HepG2 (cell line): ENCODE measurements around the gene ZNF587B. TPM values are rescaled to one million over a fixed set of nuclear protein-coding genes. Genes with fewer than 3 reads are reported as not detected.

ENCODE experiments used
- AGO1 ChIP-seq: fragments of 200-400 bp; formaldehyde crosslinking; IDR thresholded peaks from 2 replicates; pipeline ENCODE4 v1.6.1; 2017; ENCODE audit warnings: mild to moderate bottlenecking, low read depth, low read length, moderate library complexity; ENCODE audit not compliant: poor library complexity, severe bottlenecking
- AGO2 ChIP-seq: fragments of 200-400 bp; formaldehyde crosslinking; optimal IDR thresholded peaks from 2 replicates; pipeline ENCODE3; 2017; ENCODE audit warnings: mild to moderate bottlenecking, low read depth, low read length, moderate library complexity
- ELF3 ChIP-seq: IDR thresholded peaks from 2 replicates; pipeline ENCODE4 v1.6.1; 2016; ENCODE audit warnings: missing genetic modification reagents, missing compliant biosample characterization
- FOSL2 ChIP-seq: sonication (generic); formaldehyde crosslinking; IDR thresholded peaks from 2 replicates; pipeline ENCODE4 v1.4.0; 2020; ENCODE audit warnings: missing genetic modification reagents
- GABPA ChIP-seq, 2 experiments: IDR thresholded peaks; 2 replicates each; pipeline ENCODE4 v1.6.1; 2011 to 2016; ENCODE audit warnings: low read depth in 2 of 2, low read length in 1 of 2, missing biosample characterization in 1 of 2, missing genetic modification characterization in 1 of 2
- GATAD1 ChIP-seq: IDR thresholded peaks from 2 replicates; pipeline ENCODE4 v1.6.1; 2016; ENCODE audit warnings: missing genetic modification reagents, missing compliant biosample characterization
- HCFC1 ChIP-seq: fragments of 150-350 bp; IDR thresholded peaks from 2 replicates; pipeline ENCODE4 v1.6.1; 2014; ENCODE audit warnings: low read depth, low read length
- IRF2 ChIP-seq: IDR thresholded peaks from 2 replicates; pipeline ENCODE4 v1.6.1; 2018; ENCODE audit warnings: missing genetic modification reagents, missing compliant biosample characterization
- MYC ChIP-seq: sonication (generic); formaldehyde crosslinking; IDR thresholded peaks from 2 replicates; pipeline ENCODE4 v1.9.0; 2021; ENCODE audit warnings: missing genetic modification reagents, borderline replicate concordance
- NFATC3 ChIP-seq: sonication (generic); formaldehyde crosslinking; IDR thresholded peaks from 2 replicates; pipeline ENCODE4 v1.5.1; 2020; ENCODE audit warnings: mild to moderate bottlenecking, missing genetic modification reagents
- NKX3-1 ChIP-seq: sonication (generic); formaldehyde crosslinking; IDR thresholded peaks from 2 replicates; pipeline ENCODE4 v1.5.0; 2020; ENCODE audit warnings: missing genetic modification reagents
- PHF21A ChIP-seq: sonication (generic); formaldehyde crosslinking; IDR thresholded peaks from 2 replicates; pipeline ENCODE4 v1.5.0; 2020; ENCODE audit warnings: mild to moderate bottlenecking, missing genetic modification reagents
- POLR2G ChIP-seq: fragments of 200-400 bp; formaldehyde crosslinking; IDR thresholded peaks from 2 replicates; pipeline ENCODE4 v1.6.1; 2018; ENCODE audit warnings: mild to moderate bottlenecking, low read depth, low read length, moderate library complexity
- RXRA ChIP-seq: sonication (generic); formaldehyde crosslinking; IDR thresholded peaks from 2 replicates; pipeline ENCODE4 v1.5.1; 2020; ENCODE audit warnings: missing genetic modification reagents
- SALL1 ChIP-seq: sonication (generic); formaldehyde crosslinking; IDR thresholded peaks from 2 replicates; pipeline ENCODE4 v1.8.0; 2022; ENCODE audit warnings: mild to moderate bottlenecking, missing genetic modification reagents
- SAP130 ChIP-seq: IDR thresholded peaks from 2 replicates; pipeline ENCODE4 v1.6.1; 2016; ENCODE audit warnings: low read depth
- SIN3A ChIP-seq: IDR thresholded peaks from 2 replicates; pipeline ENCODE4 v1.6.1; 2011; ENCODE audit warnings: low read depth, mild to moderate bottlenecking, control low read depth, low read length, borderline replicate concordance
- SP4 ChIP-seq: sonication (generic); formaldehyde crosslinking; IDR thresholded peaks from 2 replicates; pipeline ENCODE4 v1.8.1; 2023; ENCODE audit warnings: mild to moderate bottlenecking, missing genetic modification reagents
- TEAD3 ChIP-seq: optimal IDR thresholded peaks from 2 replicates; pipeline ENCODE3; 2016; ENCODE audit warnings: borderline replicate concordance
- YEATS2 ChIP-seq: sonication (generic); formaldehyde crosslinking; IDR thresholded peaks from 2 replicates; pipeline ENCODE4 v1.4.0; 2020; ENCODE audit warnings: missing genetic modification reagents, borderline replicate concordance
- ZFP90 ChIP-seq: sonication (generic); formaldehyde crosslinking; IDR thresholded peaks from 2 replicates; pipeline ENCODE4 v1.8.0; 2022; ENCODE audit warnings: missing genetic modification reagents, mild to moderate bottlenecking, inconsistent platforms, borderline replicate concordance
- ZFY ChIP-seq: sonication (generic); formaldehyde crosslinking; IDR thresholded peaks from 2 replicates; pipeline ENCODE4 v1.4.0; 2020; ENCODE audit warnings: missing genetic modification reagents
- ZNF143 ChIP-seq: sonication (generic); formaldehyde crosslinking; IDR thresholded peaks from 2 replicates; pipeline ENCODE4 v1.4.0; 2020; ENCODE audit warnings: missing genetic modification reagents
- polyA plus RNA-seq, 8 experiments: library from polyadenylated mRNA; depleted of rRNA in 3 of 8; stranded (reverse) in 7 of 8; unstranded in 1 of 8; fragments of >200 nt; fragmentation: Illumina TruSeq in 4 of 8; extraction: Trizol in 4 of 8; gene quantifications; 2 replicates each; pipeline versions ENCODE4 v1.2.1 to v1.2.3, GENCODE V29; 2011 to 2016; ENCODE audit warnings: low read depth in 4 of 8, missing spikeins in 1 of 8, mixed read lengths in 1 of 8; ENCODE audit not compliant: insufficient read depth in 1 of 8
- total RNA-seq, 5 experiments: library from RNA; depleted of rRNA; stranded (reverse); fragments of >200 nt; fragmentation: Illumina TruSeq; extraction: Trizol; gene quantifications; 2 replicates each; pipeline ENCODE4 v1.2.3, GENCODE V29; 2016; ENCODE audit warnings: low read depth in 1 of 5
- TF ChIP-seq, protein P1 (sequence below): sonication (generic); formaldehyde crosslinking; IDR thresholded peaks from 2 replicates; pipeline ENCODE4 v1.4.0; 2020; ENCODE audit warnings: mild to moderate bottlenecking, missing genetic modification reagents
- TF ChIP-seq, protein P2 (sequence below): sonication (generic); formaldehyde crosslinking; IDR thresholded peaks from 2 replicates; pipeline ENCODE4 v1.4.0; 2020; ENCODE audit warnings: mild to moderate bottlenecking, missing genetic modification reagents

The ZNF587B gene
- total and polyA plus RNA-seq, 2 of the 13 experiments (the other 11 are each of a cell fraction or from before 2014, with no cell fraction given), result 5.2 to 29.9 TPM

DNA sequence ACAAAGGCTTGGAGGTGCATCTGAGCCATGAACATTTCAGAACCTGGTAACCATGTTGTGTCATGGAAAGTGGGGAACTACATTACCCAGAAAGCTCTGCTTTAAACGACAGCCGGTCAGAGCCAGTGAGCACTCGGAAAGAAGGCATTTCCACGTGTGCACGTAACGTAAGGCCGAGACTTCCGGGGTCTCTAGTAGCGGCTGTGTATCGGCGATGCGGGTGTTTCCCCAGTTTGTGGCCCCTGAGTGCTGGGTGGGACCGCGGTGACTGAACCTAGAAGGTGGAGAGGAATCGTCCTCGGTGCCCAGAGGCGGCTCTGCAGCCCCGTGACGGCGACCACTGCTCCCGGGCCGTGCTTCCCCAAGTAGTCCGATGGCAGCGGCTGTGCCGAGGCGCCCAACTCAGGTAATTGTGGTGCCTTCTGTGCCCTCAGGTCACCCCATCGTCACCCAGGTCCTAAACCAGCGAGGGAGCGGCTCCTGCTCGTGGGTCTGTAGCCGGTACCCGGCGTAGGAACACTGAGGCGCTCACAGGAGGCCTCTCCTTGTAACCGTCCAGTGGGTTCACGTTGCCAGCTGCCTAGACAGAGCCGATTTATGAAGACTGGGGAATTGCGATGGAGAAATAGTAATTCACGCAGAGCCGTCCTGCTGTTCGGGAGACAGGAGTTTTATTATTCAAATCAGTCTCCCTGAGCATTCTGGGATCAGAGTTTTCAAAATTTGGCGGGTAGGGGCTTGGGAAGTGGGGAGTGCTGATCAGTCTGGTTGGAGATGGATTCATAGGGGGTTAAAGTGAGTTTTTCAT, 19.8 kb downstream of the ZNF587B start, which contains the start of gene ZNF587 (continued):
- TF ChIP-seq, protein P1, sequence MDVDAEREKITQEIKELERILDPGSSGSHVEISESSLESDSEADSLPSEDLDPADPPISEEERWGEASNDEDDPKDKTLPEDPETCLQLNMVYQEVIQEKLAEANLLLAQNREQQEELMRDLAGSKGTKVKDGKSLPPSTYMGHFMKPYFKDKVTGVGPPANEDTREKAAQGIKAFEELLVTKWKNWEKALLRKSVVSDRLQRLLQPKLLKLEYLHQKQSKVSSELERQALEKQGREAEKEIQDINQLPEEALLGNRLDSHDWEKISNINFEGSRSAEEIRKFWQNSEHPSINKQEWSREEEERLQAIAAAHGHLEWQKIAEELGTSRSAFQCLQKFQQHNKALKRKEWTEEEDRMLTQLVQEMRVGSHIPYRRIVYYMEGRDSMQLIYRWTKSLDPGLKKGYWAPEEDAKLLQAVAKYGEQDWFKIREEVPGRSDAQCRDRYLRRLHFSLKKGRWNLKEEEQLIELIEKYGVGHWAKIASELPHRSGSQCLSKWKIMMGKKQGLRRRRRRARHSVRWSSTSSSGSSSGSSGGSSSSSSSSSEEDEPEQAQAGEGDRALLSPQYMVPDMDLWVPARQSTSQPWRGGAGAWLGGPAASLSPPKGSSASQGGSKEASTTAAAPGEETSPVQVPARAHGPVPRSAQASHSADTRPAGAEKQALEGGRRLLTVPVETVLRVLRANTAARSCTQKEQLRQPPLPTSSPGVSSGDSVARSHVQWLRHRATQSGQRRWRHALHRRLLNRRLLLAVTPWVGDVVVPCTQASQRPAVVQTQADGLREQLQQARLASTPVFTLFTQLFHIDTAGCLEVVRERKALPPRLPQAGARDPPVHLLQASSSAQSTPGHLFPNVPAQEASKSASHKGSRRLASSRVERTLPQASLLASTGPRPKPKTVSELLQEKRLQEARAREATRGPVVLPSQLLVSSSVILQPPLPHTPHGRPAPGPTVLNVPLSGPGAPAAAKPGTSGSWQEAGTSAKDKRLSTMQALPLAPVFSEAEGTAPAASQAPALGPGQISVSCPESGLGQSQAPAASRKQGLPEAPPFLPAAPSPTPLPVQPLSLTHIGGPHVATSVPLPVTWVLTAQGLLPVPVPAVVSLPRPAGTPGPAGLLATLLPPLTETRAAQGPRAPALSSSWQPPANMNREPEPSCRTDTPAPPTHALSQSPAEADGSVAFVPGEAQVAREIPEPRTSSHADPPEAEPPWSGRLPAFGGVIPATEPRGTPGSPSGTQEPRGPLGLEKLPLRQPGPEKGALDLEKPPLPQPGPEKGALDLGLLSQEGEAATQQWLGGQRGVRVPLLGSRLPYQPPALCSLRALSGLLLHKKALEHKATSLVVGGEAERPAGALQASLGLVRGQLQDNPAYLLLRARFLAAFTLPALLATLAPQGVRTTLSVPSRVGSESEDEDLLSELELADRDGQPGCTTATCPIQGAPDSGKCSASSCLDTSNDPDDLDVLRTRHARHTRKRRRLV (CRISPR knock-in tag), result peak; percentile 76; the same call in 1 of the 2 replicates
- TF ChIP-seq SAP130 (CRISPR knock-in tag), result peak; percentile 86
- peak; percentile 58 for TF ChIP-seq TEAD3 (CRISPR knock-in tag)
- 0 out of 2 replicates have a peak, but pooled peaks have one; percentile 12 for TF ChIP-seq NKX3-1 (CRISPR knock-in tag)
- TF ChIP-seq AGO2, result peak; percentile 81
- TF ChIP-seq PHF21A (CRISPR knock-in tag), result peak; percentile 45; the same call in 1 of the 2 replicates
- peak; percentile 83 for TF ChIP-seq GATAD1
- peak; percentile 51; the same call in 1 of the 2 replicates for TF ChIP-seq MYC (CRISPR knock-in tag)
- peak; percentile 84 for TF ChIP-seq HCFC1
- peak; percentile 50 for TF ChIP-seq AGO1
- TF ChIP-seq ZNF143 (CRISPR knock-in tag), result peak; percentile 94
- 0 out of 2 replicates have a peak, but pooled peaks have one; percentile 34 for TF ChIP-seq NFATC3 (CRISPR knock-in tag)
- TF ChIP-seq RXRA (CRISPR knock-in tag), result peak; percentile 44; the same call in 1 of the 2 replicates
- peak; percentile 73 for TF ChIP-seq GABPA (IDR thresholded peaks at IDR 0.05; ENCODE audit: low read depth, low read length)
- peak; percentile 93 for TF ChIP-seq GABPA (CRISPR knock-in tag; IDR thresholded peaks at IDR 0.05; ENCODE audit: low read depth)
- TF ChIP-seq ELF3 (CRISPR knock-in tag), result peak; percentile 54; the same call in 1 of the 2 replicates
- peak; percentile 79 for TF ChIP-seq POLR2G
- peak; percentile 58; the same call in 1 of the 2 replicates for TF ChIP-seq SIN3A
- peak; percentile 70 for TF ChIP-seq YEATS2 (CRISPR knock-in tag)
- peak; percentile 26; the same call in 1 of the 2 replicates for TF ChIP-seq SP4 (CRISPR knock-in tag)
- peak; percentile 50; the same call in 1 of the 2 replicates for TF ChIP-seq ZFP90
- peak; percentile 60 for TF ChIP-seq ZFY (CRISPR knock-in tag)
- TF ChIP-seq, protein P2, sequence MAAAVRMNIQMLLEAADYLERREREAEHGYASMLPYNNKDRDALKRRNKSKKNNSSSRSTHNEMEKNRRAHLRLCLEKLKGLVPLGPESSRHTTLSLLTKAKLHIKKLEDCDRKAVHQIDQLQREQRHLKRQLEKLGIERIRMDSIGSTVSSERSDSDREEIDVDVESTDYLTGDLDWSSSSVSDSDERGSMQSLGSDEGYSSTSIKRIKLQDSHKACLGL, result peak; percentile 41; the same call in 1 of the 2 replicates
- peak; percentile 54; the same call in 1 of the 2 replicates for TF ChIP-seq SALL1 (CRISPR knock-in tag)
- TF ChIP-seq IRF2 (CRISPR knock-in tag), result peak; percentile 60; the same call in 1 of the 2 replicates
- 0 out of 2 replicates have a peak, but pooled peaks have one; percentile 12 for TF ChIP-seq FOSL2 (CRISPR knock-in tag)
